A673 (cell line): ENCODE measurements around the gene OXGR1. TPM values are rescaled to one million over a fixed set of nuclear protein-coding genes. Genes with fewer than 3 reads are reported as not detected.

ENCODE experiments used
- BruUV-seq: library from RNA; stranded (reverse); fragments of 400-500 nt; replicated peaks from 2 replicates; lab custom pipeline; 2021; lab: Mats Ljungman, UMichigan
- CTCF ChIA-PET: fragments of 300-600 bp; sonication (Branson Sonifier 250); formaldehyde crosslinking; loops from one replicate; lab custom pipeline; 2022; ENCODE audit warnings: antibody characterized with exemption; lab: Charles Lee
- POLR2A ChIA-PET: fragments of 300-600 bp; sonication (Branson Sonifier 250); formaldehyde crosslinking; loops from one replicate; lab custom pipeline; 2022; ENCODE audit warnings: antibody characterized with exemption; ENCODE audit not compliant: low non-redundant PET; lab: Charles Lee
- DNase-seq: peaks from one replicate; pipeline ENCODE4 v3.0.0-alpha.2; 2015; ENCODE audit warnings: low spot score
- H3K27ac ChIP-seq: fragments of 200-600 bp; sonication (generic); 2 replicates; pipeline ENCODE4 v1.5.1; 2016; ENCODE audit warnings: mixed run types, low read depth, mild to moderate bottlenecking, mixed read lengths, antibody characterized with exemption, low read length; ENCODE audit not compliant: poor library complexity, severe bottlenecking
- H3K27me3 ChIP-seq: fragments of 200-600 bp; sonication (generic); replicated peaks from 2 replicates; pipeline ENCODE4 v1.6.1; 2017; ENCODE audit warnings: mixed run types, low read depth, mild to moderate bottlenecking, mixed read lengths, antibody characterized with exemption, low read length; ENCODE audit not compliant: insufficient read depth, poor library complexity
- H3K36me3 ChIP-seq: fragments of 200-600 bp; sonication (generic); 2 replicates; pipeline ENCODE4 v1.6.1; 2016; ENCODE audit warnings: mixed run types, mild to moderate bottlenecking, mixed read lengths, antibody characterized with exemption, low read length; ENCODE audit not compliant: insufficient read depth, poor library complexity, severe bottlenecking
- H3K4me1 ChIP-seq: fragments of 200-600 bp; sonication (generic); 2 replicates; pipeline ENCODE4 v1.6.1; 2017; ENCODE audit warnings: mixed run types, mild to moderate bottlenecking, mixed read lengths, antibody characterized with exemption, low read length; ENCODE audit not compliant: insufficient read depth, poor library complexity, severe bottlenecking
- H3K4me3 ChIP-seq: fragments of 200-600 bp; sonication (generic); 2 replicates; pipeline ENCODE4 v1.5.1; 2016; ENCODE audit warnings: low read depth, mixed run types, mild to moderate bottlenecking, mixed read lengths, low read length; ENCODE audit not compliant: poor library complexity, severe bottlenecking
- H3K9me3 ChIP-seq: fragments of 200-600 bp; sonication (generic); 2 replicates; pipeline ENCODE4 v1.6.1; 2016; ENCODE audit warnings: mixed run types, low read depth, mild to moderate bottlenecking, mixed read lengths, antibody characterized with exemption, low read length; ENCODE audit not compliant: poor library complexity, severe bottlenecking
- CTCF ChIP-seq: fragments of 300-800, 200-600 bp; sonication (generic); conservative IDR thresholded peaks from 2 replicates; pipeline ENCODE4 v1.5.1; 2017; ENCODE audit warnings: low read depth, mild to moderate bottlenecking, antibody characterized with exemption, low read length, moderate library complexity, mixed read lengths
- EZH2 ChIP-seq: fragments of 200-600 bp; sonication (generic); IDR thresholded peaks from 2 replicates; pipeline ENCODE4 v1.6.1; 2017; ENCODE audit warnings: borderline replicate concordance, low read depth, mild to moderate bottlenecking, mixed read lengths, antibody characterized with exemption, low read length; ENCODE audit not compliant: poor library complexity, severe bottlenecking
- intact Hi-C: fragments of 100-400 bp; cut with micrococcal nuclease; formaldehyde crosslinking; loops from one replicate; pipeline ENCODE4 v1.10.0; 2022; ENCODE audit not compliant: unreplicated experiment
- total RNA-seq: library from RNA; stranded (reverse); gene quantifications from 2 replicates; pipeline ENCODE4 v1.2.3, GENCODE V29; 2021

OXGR1 gene
- total RNA-seq, 1 experiment from 2014 or later = not detected

DNA sequence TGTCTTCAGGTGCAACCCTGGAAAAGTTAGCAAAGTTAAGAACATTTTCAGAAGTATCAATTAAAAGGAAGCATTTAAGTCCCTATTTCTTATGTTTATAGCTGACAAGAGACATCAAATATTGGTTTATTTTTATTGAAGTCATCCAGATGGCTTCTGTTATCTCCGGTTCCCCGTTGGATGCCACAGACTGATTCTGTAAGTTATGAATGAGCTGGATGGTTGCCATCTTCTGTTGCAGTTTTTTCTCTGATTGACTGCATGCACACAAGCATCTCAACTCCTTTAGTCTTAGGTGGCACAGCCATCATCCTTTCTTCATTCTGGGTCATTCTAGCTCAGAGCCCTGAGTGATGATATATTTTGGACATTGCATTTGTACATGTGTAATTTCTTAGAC, 10.6 kb upstream of the OXGR1 start:
- intact Hi-C loops = no loop called here
- no peak overlapping the region for H3K4me3 ChIP-seq
- BruUV-seq = no TSS peak
- peaks cover 40% of the 10 kb centered on the region for H3K27me3 ChIP-seq
- no peak for TF ChIP-seq EZH2
- no peak for TF ChIP-seq CTCF
- H3K4me1 ChIP-seq = no peaks in the 10 kb centered on the region
- CTCF ChIA-PET = no interaction called here
- H3K36me3 ChIP-seq = no peaks in the 10 kb centered on the region
- no peaks in the 10 kb centered on the region for H3K9me3 ChIP-seq
- no peak for DNase-seq
- H3K27ac ChIP-seq = no peak overlapping the region
- POLR2A ChIA-PET = no interaction called here

DNA sequence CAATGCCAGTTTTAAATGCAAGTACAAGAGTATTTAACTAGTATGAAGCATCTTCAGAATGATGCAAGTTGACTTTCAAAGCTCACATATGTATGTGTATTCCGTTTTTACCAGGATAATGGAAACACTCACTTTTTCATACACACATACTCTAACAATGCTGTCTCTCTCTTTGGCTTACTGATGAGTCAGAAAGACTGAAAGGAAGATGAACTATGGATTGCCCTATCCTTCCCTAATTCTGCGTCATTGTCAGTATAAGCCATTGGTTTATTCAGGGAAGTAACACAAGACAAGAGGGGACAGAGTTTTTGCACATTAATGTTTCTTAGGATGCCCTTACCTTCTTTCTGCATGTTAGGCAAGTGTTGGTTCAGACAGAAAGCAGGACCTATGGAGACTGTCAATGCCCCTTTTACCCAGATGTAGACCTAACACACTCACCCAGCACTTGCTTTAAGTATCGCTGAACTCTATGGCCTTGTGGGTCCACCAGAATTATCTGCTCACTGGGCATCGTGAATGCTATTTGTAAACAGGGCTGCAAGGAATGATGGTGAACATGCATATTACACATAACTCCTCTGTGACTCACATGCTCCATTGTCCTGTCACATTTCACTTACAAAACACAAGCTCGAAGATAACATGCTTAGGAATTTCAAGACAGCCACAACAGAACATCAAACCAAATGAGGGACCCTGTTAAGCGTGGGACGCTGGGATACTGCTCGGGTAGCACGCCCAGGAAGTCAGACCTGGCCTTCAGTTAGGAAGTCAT, 10.0 kb upstream of the OXGR1 start:
- Histone ChIP-seq H3K4me3 (no peak overlapping the region), H3K27ac (no peak overlapping the region), H3K27me3 (peaks cover 43% of the 10 kb centered on the region), H3K4me1 (no peaks in the 10 kb centered on the region), H3K9me3 (no peaks in the 10 kb centered on the region), H3K36me3 (no peaks in the 10 kb centered on the region)
- no peak for DNase-seq
- intact Hi-C loops = no loop called here
- POLR2A ChIA-PET = no interaction called here
- BruUV-seq = no TSS peak
- CTCF ChIA-PET = no interaction called here
- TF ChIP-seq EZH2 = no peak
- no peak for TF ChIP-seq CTCF

DNA sequence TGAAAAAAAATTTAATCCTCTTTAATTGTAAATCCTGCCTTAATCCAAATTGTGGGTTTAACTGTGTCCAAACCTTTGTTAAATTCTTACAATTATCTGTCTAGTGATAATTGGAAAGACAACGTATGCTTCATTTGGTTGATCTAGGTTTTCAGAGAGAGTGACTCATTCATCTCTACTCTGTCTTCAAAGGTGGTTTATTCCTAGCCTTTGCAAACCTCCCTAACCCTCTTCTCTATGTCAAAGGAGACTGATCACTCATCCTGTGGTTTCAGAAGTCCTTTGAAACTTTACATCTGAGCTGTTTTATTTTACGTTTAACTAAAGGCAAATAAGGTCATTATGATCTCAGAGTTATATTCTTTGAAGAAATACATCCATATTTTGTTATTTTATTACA, 8.8 kb upstream of the OXGR1 start:
- H3K4me1 ChIP-seq = no peaks in the 10 kb centered on the region
- H3K9me3 ChIP-seq = no peaks in the 10 kb centered on the region
- no peak overlapping the region for H3K4me3 ChIP-seq
- no peak overlapping the region for H3K27ac ChIP-seq
- ChIA-PET CTCF (no interaction called here), POLR2A (no interaction called here)
- no peak for DNase-seq
- H3K27me3 ChIP-seq = peaks cover 47% of the 10 kb centered on the region
- BruUV-seq = no TSS peak
- H3K36me3 ChIP-seq = no peaks in the 10 kb centered on the region
- TF ChIP-seq CTCF = no peak
- TF ChIP-seq EZH2 = no peak
- intact Hi-C loops = no loop called here
